MCF 10A (cell line): ENCODE results near the gene RAD51B. TPM values are rescaled to one million over a fixed set of nuclear protein-coding genes. Genes with fewer than 3 reads are reported as not detected.
"Not testable (repeated sequence)": the region's sequence is repeated elsewhere in the genome, so short reads cannot be mapped to it uniquely, and the experiment has no call there.

Source experiments
- BruUV-seq: library from RNA; stranded (reverse); fragments of 400-500 nt; replicated peaks from 2 replicates; lab custom pipeline; 2021; lab: Mats Ljungman, UMichigan
- CTCF ChIA-PET: fragments of 300-600 bp; sonication (Branson Sonifier 250); formaldehyde crosslinking; extraction: SDS; loops from one replicate; lab custom pipeline; 2021; ENCODE audit warnings: antibody characterized with exemption, inconsistent platforms; lab: Yijun Ruan, JAX
- POLR2A ChIA-PET: fragments of 300-600, 350-650 bp; sonication (Branson Sonifier 250); formaldehyde crosslinking; extraction: SDS; loops from one replicate; lab custom pipeline; 2020; ENCODE audit warnings: antibody characterized with exemption, inconsistent platforms; lab: Yijun Ruan, JAX
- DNase-seq: peaks from one replicate; pipeline ENCODE4 v3.0.0-alpha.2; 2018; ENCODE audit not compliant: unreplicated experiment
- H3K27ac Mint-ChIP-seq: one replicate; pipeline ENCODE4 v1.8.0; 2022; ENCODE audit warnings: mild to moderate bottlenecking, low read depth, mixed read lengths; ENCODE audit not compliant: unreplicated experiment
- H3K27me3 Mint-ChIP-seq: one replicate; pipeline ENCODE4 v1.8.0; 2022; ENCODE audit warnings: mixed read lengths; ENCODE audit not compliant: insufficient read depth, unreplicated experiment
- H3K36me3 Mint-ChIP-seq: one replicate; pipeline ENCODE4 v1.8.0; 2022; ENCODE audit warnings: mild to moderate bottlenecking, moderate library complexity, mixed read lengths; ENCODE audit not compliant: insufficient read depth, unreplicated experiment
- H3K4me1 Mint-ChIP-seq: one replicate; pipeline ENCODE4 v1.8.0; 2022; ENCODE audit warnings: mixed read lengths; ENCODE audit not compliant: insufficient read depth, unreplicated experiment
- H3K4me3 Mint-ChIP-seq: one replicate; pipeline ENCODE4 v1.8.0; 2022; ENCODE audit warnings: mild to moderate bottlenecking, moderate library complexity, mixed read lengths; ENCODE audit not compliant: unreplicated experiment
- H3K9me3 Mint-ChIP-seq: one replicate; pipeline ENCODE4 v1.8.0; 2022; ENCODE audit warnings: mixed read lengths; ENCODE audit not compliant: unreplicated experiment
- CTCF ChIP-seq: fragments of 200-600 bp; IDR thresholded peaks from one replicate; pipeline ENCODE4 v1.8.0; 2022; ENCODE audit warnings: antibody characterized with exemption, mild to moderate bottlenecking; ENCODE audit not compliant: unreplicated experiment
- intact Hi-C: fragments of 100-400 bp; cut with micrococcal nuclease; formaldehyde crosslinking; loops from 2 replicates; pipeline ENCODE4 v1.14.1; 2022
- total RNA-seq: library from RNA; stranded (reverse); gene quantifications from 2 replicates; pipeline ENCODE4 v1.2.3, GENCODE V29; 2022

Gene RAD51B
- total RNA-seq, 1 experiment from 2014 or later = 14.6 TPM

GRCh38 chr14:67817750-67818438 is 1.7 kb upstream of the RAD51B start:
- CTCF ChIA-PET = interaction anchor here (0.6 to 0.7 kb wide), 3 partner anchors 199 to 1956 kb away, joined by 3 to 5 read pairs (median 4); no protein-coding TSS in a partner anchor
- TF ChIP-seq CTCF = no peak
- H3K36me3 Mint-ChIP-seq = peaks cover 11% of the 10 kb centered on the region
- intact Hi-C loops = loop anchor here (5.0 kb wide), 1 partner anchor 216 kb away; the partner anchor contains the start of gene PIGH
- H3K4me3 Mint-ChIP-seq = peak overlapping the region; percentile 95
- no TSS peak for BruUV-seq
- no peaks in the 10 kb centered on the region for H3K9me3 Mint-ChIP-seq
- no peak overlapping the region for H3K27ac Mint-ChIP-seq
- POLR2A ChIA-PET = interaction anchor here (0.6 to 0.8 kb wide), 2 partner anchors 21 to 1289 kb away, joined by 3 to 5 read pairs; no protein-coding TSS in a partner anchor
- peaks cover 29% of the 10 kb centered on the region for H3K4me1 Mint-ChIP-seq
- DNase-seq = no peak
- no peaks in the 10 kb centered on the region for H3K27me3 Mint-ChIP-seq

- CTCF ChIA-PET = interaction anchor here (0.6 to 0.7 kb wide), 3 partner anchors 199 to 1957 kb away, joined by 3 to 5 read pairs (median 4); no protein-coding TSS in a partner anchor
- not testable (repeated sequence) for H3K27ac Mint-ChIP-seq
These were observed 1.1 kb upstream of the RAD51B start for GRCh38 chr14:67818476-67818875.

GRCh38 chr14:67820428-67820971 is 921 bp downstream of the RAD51B start:
- H3K27ac Mint-ChIP-seq = peak overlapping the region; percentile 80
- ChIA-PET POLR2A (interaction anchor here (0.5 to 0.9 kb wide), 3 partner anchors 15 to 1588 kb away, joined by 3 to 5 read pairs (median 3); no protein-coding TSS in a partner anchor), CTCF (interaction anchor here (1.0 kb wide), 1 partner anchor 17 kb away, joined by 3 read pairs; no protein-coding TSS in a partner anchor)
- no peaks in the 10 kb centered on the region for H3K27me3 Mint-ChIP-seq
- intact Hi-C loops = no loop called here
- BruUV-seq = no TSS peak
- TF ChIP-seq CTCF = no peak
- H3K4me3 Mint-ChIP-seq = peak overlapping the region; percentile 95
- H3K9me3 Mint-ChIP-seq = no peaks in the 10 kb centered on the region
- peak; percentile 13 for DNase-seq
- peaks cover 18% of the 10 kb centered on the region for H3K4me1 Mint-ChIP-seq
- H3K36me3 Mint-ChIP-seq = peaks cover 11% of the 10 kb centered on the region

More at GRCh38 chr14:67818476-67818875, 1.1 kb upstream of the RAD51B start:
- H3K9me3 Mint-ChIP-seq, POLR2A ChIA-PET, H3K36me3 Mint-ChIP-seq, DNase-seq, H3K27me3 Mint-ChIP-seq, BruUV-seq: not testable (repeated sequence)
- intact Hi-C loops = loop anchor here (5.0 kb wide), 1 partner anchor 216 kb away; the partner anchor contains the start of gene PIGH
- Mint-ChIP-seq H3K4me3 (peak overlapping the region; percentile 95), H3K4me1 (peaks cover 29% of the 10 kb centered on the region)

GRCh38 chr14:67821121-67821520 is 1.5 kb downstream of the RAD51B start:
- intact Hi-C loops = no loop called here
- no peak for TF ChIP-seq CTCF
- no peak for DNase-seq
- Mint-ChIP-seq H3K9me3 (no peaks in the 10 kb centered on the region), H3K4me3 (peak overlapping the region; percentile 95), H3K27ac (no peak overlapping the region), H3K27me3 (no peaks in the 10 kb centered on the region), H3K4me1 (peaks cover 18% of the 10 kb centered on the region), H3K36me3 (peaks cover 18% of the 10 kb centered on the region)
- ChIA-PET POLR2A (no interaction called here), CTCF (no interaction called here)
- BruUV-seq = no TSS peak
